ENCODE data around the gene FZR1.
"Not testable (repeated sequence)": the region's sequence is repeated elsewhere in the genome, so short reads cannot be mapped to it uniquely, and the experiment has no call there.

FZR1 gene

GRCh38 chr19:3547301-3547731, 41.2 kb downstream of the FZR1 start:
- no peak for DNase-seq (ENCODE audit: low read depth)

- DNase-seq (ENCODE audit: low read depth): no peak
Measured at GRCh38 chr19:3547767-3548282, 41.7 kb downstream of the FZR1 start.

- DNase-seq (ENCODE audit: low read depth): no peak
Measured at GRCh38 chr19:3548606-3549005, 42.5 kb downstream of the FZR1 start.

GRCh38 chr19:3549816-3550215, 43.7 kb downstream of the FZR1 start:
- DNase-seq (ENCODE audit: low read depth): no peak

GRCh38 chr19:3550947-3551791, 45.1 kb downstream of the FZR1 start:
- DNase-seq (ENCODE audit: low read depth): no peak

GRCh38 chr19:3551792-3552095, 45.6 kb downstream of the FZR1 start:
- DNase-seq (ENCODE audit: low read depth): no peak

- no peak for DNase-seq (ENCODE audit: low read depth)
Measured at GRCh38 chr19:3554254-3555083, 48.4 kb downstream of the FZR1 start.

GRCh38 chr19:3555653-3556422, 49.7 kb downstream of the FZR1 start:
- DNase-seq (ENCODE audit: low read depth): no peak

GRCh38 chr19:3556423-3556977, 50.4 kb downstream of the FZR1 start:
- no peak for DNase-seq (ENCODE audit: low read depth)

- peak; percentile 48 for DNase-seq (ENCODE audit: low read depth)
Measured at GRCh38 chr19:3556978-3557460, 50.9 kb downstream of the FZR1 start.

GRCh38 chr19:3557461-3558248, 51.5 kb downstream of the FZR1 start, which contains the start of gene MFSD12:
Gene MFSD12, minus strand, starts transcription at chr19:3557586. Its CDS starts 183 bp downstream, at chr19:3557403.
- DNase-seq (ENCODE audit: low read depth): peak; percentile 91

GRCh38 chr19:3563709-3564524, 57.8 kb downstream of the FZR1 start:
- no peak for DNase-seq (ENCODE audit: low read depth)

- DNase-seq (ENCODE audit: low read depth): no peak
Measured at GRCh38 chr19:3565139-3565538, 59.0 kb downstream of the FZR1 start.

- DNase-seq (ENCODE audit: low read depth): not testable (repeated sequence)
Measured at GRCh38 chr19:3570042-3570441, 63.9 kb downstream of the FZR1 start.

GRCh38 chr19:3570606-3571011, 64.5 kb downstream of the FZR1 start:
- no peak for DNase-seq (ENCODE audit: low read depth)

GRCh38 chr19:3572132-3572854, 66.2 kb downstream of the FZR1 start:
- DNase-seq (ENCODE audit: low read depth): peak; percentile 99

GRCh38 chr19:3572855-3573161, 66.7 kb downstream of the FZR1 start, which contains the start of gene HMG20B:
Gene HMG20B, plus strand, starts transcription at chr19:3572944. Its CDS starts 366 bp downstream, at chr19:3573310.
- no peak for DNase-seq (ENCODE audit: low read depth)

GRCh38 chr19:3573162-3573857, 67.2 kb downstream of the FZR1 start:
- DNase-seq (ENCODE audit: low read depth): no peak
